GM18858 (cell line): Measurements from ENCODE around the gene RAB7A.
"Not testable (repeated sequence)": the region's sequence is repeated elsewhere in the genome, so short reads cannot be mapped to it uniquely, and the experiment has no call there.

Experiments
- ATAC-seq: cut with Tn5 transposase; IDR thresholded peaks from one replicate; pipeline ENCODE4 v1.9.1; 2021; ENCODE audit not compliant: unreplicated experiment

Gene RAB7A

GRCh38 chr3:128815318-128816064 is 89.5 kb downstream of the RAB7A start:
- no peak for ATAC-seq

GRCh38 chr3:128818186-128818787 is 92.3 kb downstream of the RAB7A start:
- no peak for ATAC-seq

DNA sequence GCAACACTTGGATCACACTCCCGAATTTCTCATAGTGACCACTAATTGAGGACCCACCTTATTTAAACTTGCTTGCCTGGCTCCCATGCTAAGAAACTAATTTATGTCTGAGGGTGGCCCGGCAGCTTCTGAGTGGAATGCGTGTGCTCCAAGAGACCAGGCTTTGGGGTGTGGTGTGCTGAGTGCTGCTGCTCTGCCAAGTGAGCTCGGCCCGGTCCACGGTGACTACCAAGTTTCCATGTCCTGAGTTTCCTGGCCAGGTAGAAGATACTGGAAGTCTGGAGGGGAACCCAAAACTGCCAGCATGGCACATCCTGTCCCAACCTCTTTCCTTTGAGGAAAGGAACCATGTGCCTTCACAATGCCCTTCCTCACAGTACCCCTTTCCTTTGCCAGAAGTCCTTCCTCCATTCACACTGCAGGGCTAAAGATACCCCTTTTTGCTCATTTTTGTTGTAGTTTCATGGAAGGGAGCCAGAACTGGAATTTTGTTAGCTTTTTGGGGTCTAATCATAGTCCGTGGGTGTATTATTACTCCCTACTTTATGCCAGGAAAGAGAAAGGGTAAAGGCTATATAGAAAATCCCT is 94.4 kb downstream of the RAB7A start:
- ATAC-seq, result no peak

DNA sequence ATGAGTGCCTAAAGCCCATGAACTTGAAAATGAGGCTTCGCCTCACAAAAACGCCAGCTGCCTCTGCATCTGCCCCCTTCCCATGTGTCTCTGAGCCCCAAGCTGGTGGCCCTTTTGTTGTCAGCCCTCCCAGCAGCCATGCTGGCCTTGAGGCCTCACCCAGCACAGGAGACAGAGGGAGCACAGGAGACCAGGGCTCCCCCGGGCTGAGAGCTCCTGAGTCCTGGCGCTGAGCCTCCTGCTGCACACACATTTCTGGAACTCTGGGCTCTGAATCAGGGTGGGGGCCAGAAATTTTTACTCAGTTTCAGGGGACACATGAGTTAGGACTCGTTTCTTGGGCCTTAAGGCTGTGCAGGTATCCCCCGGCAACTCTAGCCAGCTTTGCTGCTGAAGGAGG is 97.0 kb downstream of the RAB7A start:
- no peak for ATAC-seq

- ATAC-seq, result no peak
Measured at GRCh38 chr3:128823631-128824030, 97.6 kb downstream of the RAB7A start.

DNA sequence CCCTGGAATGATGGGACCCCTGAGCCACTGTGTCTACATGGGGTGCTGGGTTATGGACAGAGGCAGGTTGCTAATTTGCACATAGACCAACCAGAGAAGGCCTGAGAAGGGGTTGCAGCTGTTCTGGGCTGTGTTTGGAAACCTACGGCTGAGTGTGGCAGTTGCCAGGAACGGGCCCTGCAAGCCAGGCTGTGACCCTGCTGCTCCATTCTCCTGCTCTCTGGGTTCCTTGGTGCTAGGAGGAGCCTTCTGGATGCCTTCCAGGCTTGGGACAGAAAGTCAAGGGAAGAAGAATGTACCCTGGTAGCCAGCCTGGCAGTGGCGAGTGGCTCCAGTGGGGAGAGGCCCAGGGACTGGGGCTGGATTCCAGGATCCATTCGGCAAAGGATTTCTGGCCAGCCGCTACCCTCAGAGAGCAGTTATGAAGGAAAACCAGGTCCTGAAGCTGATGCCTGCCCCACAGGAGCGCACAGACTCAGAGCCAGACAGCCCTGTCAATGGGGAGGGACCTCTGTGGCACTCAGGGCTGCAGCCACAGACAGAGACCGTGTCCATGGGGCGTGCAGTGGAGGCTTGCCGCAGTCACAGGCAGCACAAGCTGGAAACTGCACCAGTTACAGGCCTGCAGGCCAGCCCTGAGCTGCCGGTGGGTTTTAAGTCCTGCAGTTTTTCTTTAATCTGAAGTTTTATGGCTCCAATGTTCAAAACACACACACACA is 98.3 kb downstream of the RAB7A start:
- ATAC-seq, result no peak

GRCh38 chr3:128825117-128825725 is 99.2 kb downstream of the RAB7A start:
- ATAC-seq, result no peak

DNA sequence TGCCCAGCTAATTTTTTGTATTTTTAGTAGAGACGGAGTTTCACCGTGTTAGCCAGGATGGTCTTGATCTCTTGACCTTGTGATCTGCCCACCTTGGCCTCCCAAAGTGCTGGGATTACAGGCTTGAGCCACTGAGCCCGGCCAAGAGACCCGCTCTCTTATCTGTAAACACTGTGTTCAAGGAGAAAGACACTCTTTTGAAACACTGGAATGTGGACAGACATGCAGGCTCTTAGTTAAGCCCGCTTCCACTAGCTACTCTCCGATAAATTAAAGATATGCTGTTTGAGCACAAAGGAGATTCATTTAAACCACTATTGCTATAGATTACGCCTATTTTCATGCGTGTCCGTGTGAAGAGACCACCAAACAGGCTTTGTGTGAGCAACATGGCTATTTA is 103.1 kb downstream of the RAB7A start:
- not testable (repeated sequence) for ATAC-seq

DNA sequence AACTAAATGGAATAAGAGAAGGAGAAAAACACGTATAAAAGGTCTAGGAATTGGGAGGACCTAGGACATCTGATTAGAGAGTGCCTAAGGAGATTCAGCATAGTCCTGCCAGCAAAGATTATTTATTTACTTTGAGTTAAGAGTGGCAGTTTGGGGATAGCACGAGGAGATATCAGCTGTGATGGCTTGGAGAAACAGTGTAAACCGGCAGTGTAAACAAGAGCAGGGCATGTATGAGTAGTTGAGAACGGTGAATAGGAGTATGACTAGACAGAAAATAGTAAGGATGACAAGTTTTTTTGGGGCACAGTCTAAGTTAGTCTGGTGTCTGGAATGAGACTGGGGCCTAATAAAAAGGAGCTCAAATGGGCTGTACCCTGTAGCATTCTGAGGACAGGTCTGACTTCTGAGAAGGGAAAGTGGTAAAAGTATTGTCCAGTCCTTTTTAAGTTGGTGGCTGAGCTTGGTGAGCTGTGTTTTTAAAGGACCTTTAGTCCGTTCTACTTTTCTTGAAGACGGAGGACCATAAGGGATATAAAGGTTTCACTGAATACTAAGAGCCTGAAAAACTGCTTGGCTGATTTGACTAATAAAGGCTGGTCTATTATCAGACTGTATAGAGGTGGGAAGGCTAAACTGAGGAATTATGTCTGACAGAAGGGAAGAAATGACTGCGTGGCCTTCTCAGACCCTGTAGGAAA is 104.1 kb downstream of the RAB7A start:
- ATAC-seq, result not testable (repeated sequence)

- not testable (repeated sequence) for ATAC-seq
Measured at GRCh38 chr3:128830762-128831161, 104.8 kb downstream of the RAB7A start.

DNA sequence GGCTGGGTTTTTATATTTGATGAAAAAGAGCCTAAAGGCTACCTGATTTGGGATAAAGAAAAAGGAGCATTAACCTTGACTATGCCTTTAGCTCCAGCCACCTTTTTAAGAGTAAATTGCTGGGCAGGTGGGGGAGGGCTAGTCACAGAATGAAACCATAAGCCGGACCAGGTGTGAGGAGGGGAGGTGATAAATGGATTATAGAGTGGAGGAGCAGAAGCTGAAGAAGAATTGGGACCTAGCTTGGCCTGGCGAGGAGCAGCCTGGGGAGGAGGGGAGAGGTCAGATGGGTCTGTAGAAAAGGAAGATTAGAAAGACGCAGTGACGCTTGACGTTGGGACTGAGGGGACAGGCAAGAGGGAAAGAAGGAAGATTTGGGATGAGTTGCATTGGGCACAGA is 107.0 kb downstream of the RAB7A start:
- not testable (repeated sequence) for ATAC-seq

GRCh38 chr3:128835096-128835495 is 109.1 kb downstream of the RAB7A start:
- ATAC-seq, result no peak

GRCh38 chr3:128841926-128842920 is 116.2 kb downstream of the RAB7A start:
- ATAC-seq, result no peak

DNA sequence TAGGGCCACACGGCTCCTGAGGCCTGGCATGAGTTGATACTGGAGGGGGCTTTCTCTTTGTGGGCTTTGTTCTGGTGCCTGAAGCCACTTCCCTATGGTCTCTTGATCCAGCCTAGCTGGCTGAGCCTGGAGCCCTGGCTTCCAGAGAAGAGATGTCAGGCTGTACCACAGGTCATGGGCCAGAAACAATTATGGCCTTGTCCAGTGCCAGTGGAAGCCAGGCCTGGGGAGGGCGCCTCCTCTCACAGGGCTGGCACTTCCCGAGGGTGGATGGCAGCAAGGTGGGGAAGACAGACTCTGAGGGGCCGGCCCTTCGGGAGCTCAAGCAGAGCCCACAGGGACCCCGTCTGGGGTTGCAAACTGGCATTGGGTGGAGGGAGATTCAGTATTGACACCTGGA is 118.5 kb downstream of the RAB7A start:
- no peak for ATAC-seq

- ATAC-seq, result no peak
Measured at GRCh38 chr3:128845119-128845777, 119.3 kb downstream of the RAB7A start.

GRCh38 chr3:128845778-128846485 is 119.9 kb downstream of the RAB7A start:
- peak; percentile 58 for ATAC-seq

DNA sequence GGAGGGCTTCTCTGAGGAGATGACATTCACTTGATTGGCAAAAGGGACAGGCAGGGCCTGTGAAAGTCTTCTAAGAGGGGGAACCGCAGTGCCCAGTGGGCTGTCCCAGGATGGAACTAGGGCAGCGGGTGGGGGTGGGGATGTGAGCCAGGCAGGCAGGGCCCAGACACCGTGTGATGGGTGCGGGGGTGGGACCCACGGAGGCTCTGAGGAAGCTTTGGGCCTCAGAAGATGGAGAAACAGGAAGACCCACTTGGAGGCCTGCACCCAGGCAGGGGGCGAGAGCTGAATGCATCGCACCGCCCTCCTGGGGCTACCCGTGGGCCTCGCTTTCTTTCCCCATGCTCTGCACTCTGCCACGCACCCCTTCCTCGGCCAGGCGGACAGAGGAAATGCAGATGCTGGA is 120.5 kb downstream of the RAB7A start:
- no peak for ATAC-seq

- ATAC-seq, result no peak
Measured at GRCh38 chr3:128847666-128848370, 121.8 kb downstream of the RAB7A start.
